Liver (tissue), 9 donors: ENCODE data around the gene TAF3. TPM values are rescaled to one million over a fixed set of nuclear protein-coding genes. Genes with fewer than 3 reads are reported as not detected.

Experiments used
- DNase-seq: peaks from one replicate; pipeline ENCODE4 v3.0.0-alpha.2; 2017; ENCODE audit warnings: low spot score
- H3K27ac ChIP-seq, 2 donors: one replicate each; pipeline ENCODE4 v1.7.0; 2013; ENCODE audit warnings: inconsistent platforms in 2 of 2, low read length in 2 of 2, control low read depth in 1 of 2, low read depth in 1 of 2, mild to moderate bottlenecking in 1 of 2
- H3K27me3 ChIP-seq, 4 donors: one replicate each; pipeline versions ENCODE4 v1.6.1 to v1.7.0; 2013; ENCODE audit warnings: low read length in 3 of 4, inconsistent platforms in 1 of 4, mild to moderate bottlenecking in 1 of 4, moderate library complexity in 1 of 4; ENCODE audit not compliant: control insufficient read depth in 4 of 4, insufficient read depth in 4 of 4
- H3K36me3 ChIP-seq, 4 donors: one replicate each; pipeline versions ENCODE4 v1.6.1 to v1.7.0; 2013; ENCODE audit warnings: low read length in 3 of 4, mild to moderate bottlenecking in 3 of 4, low read depth in 1 of 4, moderate library complexity in 1 of 4; ENCODE audit not compliant: control insufficient read depth in 4 of 4, insufficient read depth in 3 of 4
- H3K4me1 ChIP-seq, 4 donors: one replicate each; pipeline versions ENCODE4 v1.6.1 to v1.7.0; 2013; ENCODE audit warnings: low read length in 3 of 4, mild to moderate bottlenecking in 3 of 4, moderate library complexity in 1 of 4; ENCODE audit not compliant: control insufficient read depth in 4 of 4, insufficient read depth in 4 of 4
- H3K4me3 ChIP-seq, 3 donors: one replicate each; pipeline versions ENCODE4 v1.6.1 to v1.7.0; 2013; ENCODE audit warnings: low read length in 3 of 3, control low read depth in 1 of 3, low read depth in 1 of 3, mild to moderate bottlenecking in 1 of 3
- H3K9ac ChIP-seq, 2 donors: one replicate each; pipeline ENCODE4 v1.7.0; 2013; ENCODE audit warnings: low read length in 2 of 2, mild to moderate bottlenecking in 2 of 2, moderate library complexity in 2 of 2, control low read depth in 1 of 2, low read depth in 1 of 2
- H3K9me3 ChIP-seq, 4 donors: one replicate each; pipeline versions ENCODE4 v1.6.1 to v1.7.0; 2013; ENCODE audit warnings: low read length in 3 of 4; ENCODE audit not compliant: control insufficient read depth in 4 of 4
- ATF3 ChIP-seq: IDR thresholded peaks from 2 replicates; pipeline ENCODE4 v1.6.1; 2016; ENCODE audit warnings: antibody characterized with exemption
- CTCF ChIP-seq: fragments of 150-350 bp; IDR thresholded peaks from 2 replicates; pipeline ENCODE4 v1.5.1; 2017; ENCODE audit warnings: improper control_type of control experiment, low read depth, low read length; ENCODE audit not compliant: missing input control
- EGR1 ChIP-seq, 2 donors: IDR thresholded peaks; 2 replicates each; pipeline ENCODE4 v1.6.1; 2016 to 2018; ENCODE audit warnings: antibody characterized with exemption in 2 of 2, low read depth in 2 of 2
- FOXA1 ChIP-seq: IDR thresholded peaks from 2 replicates; pipeline ENCODE4 v1.6.1; 2016; ENCODE audit warnings: antibody characterized with exemption
- FOXA2 ChIP-seq: IDR thresholded peaks from 2 replicates; pipeline ENCODE4 v1.6.1; 2016; ENCODE audit warnings: antibody characterized with exemption
- GABPA ChIP-seq, 2 donors: IDR thresholded peaks in 1 of 2; conservative IDR thresholded peaks in 1 of 2; 2 replicates each; pipeline ENCODE4 v1.6.1; 2016; ENCODE audit warnings: antibody characterized with exemption in 2 of 2, mild to moderate bottlenecking in 1 of 2, moderate library complexity in 1 of 2
- HNF4A ChIP-seq, 2 donors: conservative IDR thresholded peaks; 2 replicates each; pipeline ENCODE4 v1.6.1; 2016; ENCODE audit warnings: antibody characterized with exemption in 2 of 2, mild to moderate bottlenecking in 2 of 2
- HNF4G ChIP-seq: IDR thresholded peaks from 2 replicates; pipeline ENCODE4 v1.6.1; 2016; ENCODE audit warnings: antibody characterized with exemption
- JUND ChIP-seq, 2 donors: IDR thresholded peaks; 2 replicates each; pipeline ENCODE4 v1.6.1; 2016; ENCODE audit warnings: antibody characterized with exemption in 2 of 2
- NR2F2 ChIP-seq: IDR thresholded peaks from 2 replicates; pipeline ENCODE4 v1.6.1; 2016; ENCODE audit warnings: antibody characterized with exemption
- RAD21 ChIP-seq, 2 donors: IDR thresholded peaks; 2 replicates each; pipeline ENCODE4 v1.6.1; 2016; ENCODE audit warnings: antibody characterized with exemption in 2 of 2, mild to moderate bottlenecking in 2 of 2
- RXRA ChIP-seq, 2 donors: IDR thresholded peaks; 2 replicates each; pipeline ENCODE4 v1.6.1; 2017 to 2018; ENCODE audit warnings: antibody characterized with exemption in 2 of 2, mild to moderate bottlenecking in 1 of 2
- SP1 ChIP-seq: IDR thresholded peaks from 2 replicates; pipeline ENCODE4 v1.6.1; 2018; ENCODE audit warnings: antibody characterized with exemption, mild to moderate bottlenecking
- TAF1 ChIP-seq: conservative IDR thresholded peaks from 2 replicates; pipeline ENCODE4 v1.6.1; 2016; ENCODE audit warnings: antibody characterized with exemption, mild to moderate bottlenecking
- YY1 ChIP-seq: IDR thresholded peaks from 2 replicates; pipeline ENCODE4 v1.6.1; 2016; ENCODE audit warnings: antibody characterized with exemption, mild to moderate bottlenecking
- ZBTB33 ChIP-seq: IDR thresholded peaks from 2 replicates; pipeline ENCODE4 v1.6.1; 2016; ENCODE audit warnings: antibody characterized with exemption
- WGBS: extraction: QIAGEN DNeasy Blood & Tissue Kit; methylation state at CpG from one replicate; pipeline ENCODE4 v1.1.7; 2013; 5-methylcytosine and 5-hydroxymethylcytosine counted together
- polyA plus RNA-seq, 2 donors: library from polyadenylated mRNA; stranded (reverse) in 1 of 2; unstranded in 1 of 2; fragments of 200-250 nt in 1 of 2; fragments of >200 nt in 1 of 2; fragmentation: Nextera tagmentation in 1 of 2; extraction: Ambion mirVana in 1 of 2; gene quantifications; one replicate each; pipeline versions ENCODE4 v1.2.1 to v1.2.3, GENCODE V29; 2013 to 2015
- total RNA-seq, 2 donors: library from RNA; depleted of rRNA; stranded (reverse); fragments of >200 nt; gene quantifications; one replicate each; pipeline ENCODE4 v1.2.3, GENCODE V29; 2014
- TF ChIP-seq, protein P1 (sequence below): IDR thresholded peaks from 2 replicates; pipeline ENCODE4 v1.6.1; 2016; ENCODE audit warnings: antibody characterized with exemption, mild to moderate bottlenecking
- TF ChIP-seq, protein P2 (sequence below): IDR thresholded peaks from 2 replicates; pipeline ENCODE4 v1.6.1; 2016; ENCODE audit warnings: antibody characterized with exemption
- donor health status: healthy.
- donor health status: healthy.
- donor health status: healthy.
- donor health status: healthy.
- donor health status: healthy.

Gene TAF3
- total and polyA plus RNA-seq, 4 donors = 1.5 to 3.6 (median 1.9) TPM

- TF ChIP-seq, protein P1, sequence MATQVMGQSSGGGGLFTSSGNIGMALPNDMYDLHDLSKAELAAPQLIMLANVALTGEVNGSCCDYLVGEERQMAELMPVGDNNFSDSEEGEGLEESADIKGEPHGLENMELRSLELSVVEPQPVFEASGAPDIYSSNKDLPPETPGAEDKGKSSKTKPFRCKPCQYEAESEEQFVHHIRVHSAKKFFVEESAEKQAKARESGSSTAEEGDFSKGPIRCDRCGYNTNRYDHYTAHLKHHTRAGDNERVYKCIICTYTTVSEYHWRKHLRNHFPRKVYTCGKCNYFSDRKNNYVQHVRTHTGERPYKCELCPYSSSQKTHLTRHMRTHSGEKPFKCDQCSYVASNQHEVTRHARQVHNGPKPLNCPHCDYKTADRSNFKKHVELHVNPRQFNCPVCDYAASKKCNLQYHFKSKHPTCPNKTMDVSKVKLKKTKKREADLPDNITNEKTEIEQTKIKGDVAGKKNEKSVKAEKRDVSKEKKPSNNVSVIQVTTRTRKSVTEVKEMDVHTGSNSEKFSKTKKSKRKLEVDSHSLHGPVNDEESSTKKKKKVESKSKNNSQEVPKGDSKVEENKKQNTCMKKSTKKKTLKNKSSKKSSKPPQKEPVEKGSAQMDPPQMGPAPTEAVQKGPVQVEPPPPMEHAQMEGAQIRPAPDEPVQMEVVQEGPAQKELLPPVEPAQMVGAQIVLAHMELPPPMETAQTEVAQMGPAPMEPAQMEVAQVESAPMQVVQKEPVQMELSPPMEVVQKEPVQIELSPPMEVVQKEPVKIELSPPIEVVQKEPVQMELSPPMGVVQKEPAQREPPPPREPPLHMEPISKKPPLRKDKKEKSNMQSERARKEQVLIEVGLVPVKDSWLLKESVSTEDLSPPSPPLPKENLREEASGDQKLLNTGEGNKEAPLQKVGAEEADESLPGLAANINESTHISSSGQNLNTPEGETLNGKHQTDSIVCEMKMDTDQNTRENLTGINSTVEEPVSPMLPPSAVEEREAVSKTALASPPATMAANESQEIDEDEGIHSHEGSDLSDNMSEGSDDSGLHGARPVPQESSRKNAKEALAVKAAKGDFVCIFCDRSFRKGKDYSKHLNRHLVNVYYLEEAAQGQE = no peak
- TF ChIP-seq GABPA (IDR thresholded peaks at IDR 0.05 in 1 of 2, conservative IDR thresholded peaks at IDR 0.05 in 1 of 2) = no peak
Measured at GRCh38 chr10:7942859-7943258, 124.6 kb downstream of the TAF3 start (continued).

- no peak for DNase-seq
- no peak overlapping the region for H3K4me3 ChIP-seq
- H3K27me3 ChIP-seq = no peaks in the 10 kb centered on the region
- no peaks in the 10 kb centered on the region for H3K9me3 ChIP-seq
- no peak overlapping the region for H3K9ac ChIP-seq
- WGBS = 81% methylated on average over 2 of the region's 2 CpGs
- no peaks in the 10 kb centered on the region for H3K4me1 ChIP-seq
- no peaks in the 10 kb centered on the region for H3K36me3 ChIP-seq
- TF ChIP-seq HNF4G (no peak), SP1 (no peak), HNF4A (conservative IDR thresholded peaks at IDR 0.05) (no peak), ATF3 (no peak), FOXA1 (no peak), ZBTB33 (no peak), FOXA2 (no peak), NR2F2 (no peak), RAD21 (IDR thresholded peaks at IDR 0.05) (no peak), GABPA (IDR thresholded peaks at IDR 0.05 in 1 of 2, conservative IDR thresholded peaks at IDR 0.05 in 1 of 2) (no peak), CTCF (no peak), TAF1 (no peak), EGR1 (IDR thresholded peaks at IDR 0.05; ENCODE audit: low read depth in 2 of 2) (no peak), JUND (IDR thresholded peaks at IDR 0.05) (no peak), YY1 (no peak), RXRA (IDR thresholded peaks at IDR 0.05) (no peak)
- TF ChIP-seq, protein P2, sequence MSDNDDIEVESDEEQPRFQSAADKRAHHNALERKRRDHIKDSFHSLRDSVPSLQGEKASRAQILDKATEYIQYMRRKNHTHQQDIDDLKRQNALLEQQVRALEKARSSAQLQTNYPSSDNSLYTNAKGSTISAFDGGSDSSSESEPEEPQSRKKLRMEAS = no peak
- TF ChIP-seq, protein P1 = no peak
- H3K27ac ChIP-seq = no peak overlapping the region
Measured at GRCh38 chr10:7944215-7944480, 125.8 kb downstream of the TAF3 start.
